ENCODE measurements around the gene SLC12A8.

DNA sequence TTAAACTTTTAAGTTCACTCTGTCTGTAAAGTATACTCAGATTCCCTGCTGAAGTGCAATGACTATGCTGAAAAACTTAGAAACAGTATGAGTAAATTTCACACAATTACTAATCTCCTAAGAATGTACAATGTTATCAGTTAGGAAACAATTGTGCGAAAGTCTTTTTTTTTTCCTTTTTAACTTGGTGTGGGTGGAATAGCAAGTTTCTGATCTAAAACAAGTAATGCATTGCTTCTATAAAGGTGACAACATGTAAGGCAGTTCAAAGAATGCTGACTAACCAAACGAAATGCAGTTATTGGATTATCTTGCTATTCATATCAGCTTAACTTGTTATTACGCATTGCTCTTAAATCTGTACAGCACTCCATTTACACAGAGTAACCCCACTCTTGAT, 19.3 kb upstream of the SLC12A8 start:
- TF ChIP-seq USF2 (IDR thresholded peaks at IDR 0.05; ENCODE audit: borderline replicate concordance, low read depth, low read length) (no peak), POLR2AphosphoS5 (IDR thresholded peaks at IDR 0.05; ENCODE audit: low read depth, low read length) (no peak), SIN3A (IDR thresholded peaks at IDR 0.05; ENCODE audit: borderline replicate concordance, low read depth, low read length) (no peak), YY1 (IDR thresholded peaks at IDR 0.05; ENCODE audit: low read depth) (no peak)
- TF ChIP-seq, protein P1, sequence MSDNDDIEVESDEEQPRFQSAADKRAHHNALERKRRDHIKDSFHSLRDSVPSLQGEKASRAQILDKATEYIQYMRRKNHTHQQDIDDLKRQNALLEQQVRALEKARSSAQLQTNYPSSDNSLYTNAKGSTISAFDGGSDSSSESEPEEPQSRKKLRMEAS (IDR thresholded peaks at IDR 0.05; ENCODE audit: low read depth): no peak
- TF ChIP-seq, protein P2, sequence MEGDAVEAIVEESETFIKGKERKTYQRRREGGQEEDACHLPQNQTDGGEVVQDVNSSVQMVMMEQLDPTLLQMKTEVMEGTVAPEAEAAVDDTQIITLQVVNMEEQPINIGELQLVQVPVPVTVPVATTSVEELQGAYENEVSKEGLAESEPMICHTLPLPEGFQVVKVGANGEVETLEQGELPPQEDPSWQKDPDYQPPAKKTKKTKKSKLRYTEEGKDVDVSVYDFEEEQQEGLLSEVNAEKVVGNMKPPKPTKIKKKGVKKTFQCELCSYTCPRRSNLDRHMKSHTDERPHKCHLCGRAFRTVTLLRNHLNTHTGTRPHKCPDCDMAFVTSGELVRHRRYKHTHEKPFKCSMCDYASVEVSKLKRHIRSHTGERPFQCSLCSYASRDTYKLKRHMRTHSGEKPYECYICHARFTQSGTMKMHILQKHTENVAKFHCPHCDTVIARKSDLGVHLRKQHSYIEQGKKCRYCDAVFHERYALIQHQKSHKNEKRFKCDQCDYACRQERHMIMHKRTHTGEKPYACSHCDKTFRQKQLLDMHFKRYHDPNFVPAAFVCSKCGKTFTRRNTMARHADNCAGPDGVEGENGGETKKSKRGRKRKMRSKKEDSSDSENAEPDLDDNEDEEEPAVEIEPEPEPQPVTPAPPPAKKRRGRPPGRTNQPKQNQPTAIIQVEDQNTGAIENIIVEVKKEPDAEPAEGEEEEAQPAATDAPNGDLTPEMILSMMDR (IDR thresholded peaks at IDR 0.05): no peak

Data from SK-N-SH (cell line).